Measurements from ENCODE around the gene MTFMT. TPM values are rescaled to one million over a fixed set of nuclear protein-coding genes. Genes with fewer than 3 reads are reported as not detected.

MTFMT gene
- total and polyA plus RNA-seq, 2 donors: 9.6 to 9.7 TPM

DNA sequence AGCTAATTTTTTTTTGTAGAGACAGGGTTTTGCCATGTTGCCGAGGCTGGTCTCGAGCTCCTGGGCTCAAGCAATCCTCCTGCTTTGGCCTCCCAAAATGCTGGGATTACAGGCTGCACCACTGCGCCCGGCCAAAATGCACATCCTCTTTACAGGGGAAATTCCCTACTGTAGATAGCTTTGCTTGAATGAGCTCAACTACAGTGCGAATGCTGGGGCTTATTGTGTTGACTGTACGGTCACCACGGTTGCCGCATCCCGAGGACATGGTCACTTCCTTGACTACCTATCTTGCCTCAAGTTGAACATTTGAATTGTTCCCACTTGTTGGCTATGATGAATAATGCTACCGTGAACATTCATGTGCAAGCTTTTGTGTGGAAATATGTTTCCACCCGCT, 5.3 kb upstream of the MTFMT start:
- DNase-seq (ENCODE audit: low read depth in 6 of 9, low spot score in 9 of 9): no peak
- Histone ChIP-seq H3K9me3 (ENCODE audit: control insufficient read depth in 2 of 2, insufficient read depth in 1 of 2, low read length in 1 of 2) (no peaks in the 10 kb centered on the region), H3K36me3 (ENCODE audit: control insufficient read depth in 2 of 2, insufficient read depth in 2 of 2, low read length in 1 of 2) (no peaks in the 10 kb centered on the region), H3K27ac (ENCODE audit: low read depth in 1 of 2, low read length in 1 of 2) (no peak overlapping the region), H3K27me3 (ENCODE audit: control insufficient read depth in 2 of 2, insufficient read depth in 1 of 2, low read length in 1 of 2) (peaks cover 0 to 6% of the 10 kb centered on the region in 2 donors), H3K4me3 (ENCODE audit: low read length in 2 of 2) (no peak overlapping the region), H3K4me1 (ENCODE audit: control insufficient read depth in 2 of 2, insufficient read depth in 2 of 2, low read length in 2 of 2) (peaks cover 0 to 8% of the 10 kb centered on the region in 2 donors)
- WGBS: 97% methylated on average over 11 of the region's 11 CpGs

DNA sequence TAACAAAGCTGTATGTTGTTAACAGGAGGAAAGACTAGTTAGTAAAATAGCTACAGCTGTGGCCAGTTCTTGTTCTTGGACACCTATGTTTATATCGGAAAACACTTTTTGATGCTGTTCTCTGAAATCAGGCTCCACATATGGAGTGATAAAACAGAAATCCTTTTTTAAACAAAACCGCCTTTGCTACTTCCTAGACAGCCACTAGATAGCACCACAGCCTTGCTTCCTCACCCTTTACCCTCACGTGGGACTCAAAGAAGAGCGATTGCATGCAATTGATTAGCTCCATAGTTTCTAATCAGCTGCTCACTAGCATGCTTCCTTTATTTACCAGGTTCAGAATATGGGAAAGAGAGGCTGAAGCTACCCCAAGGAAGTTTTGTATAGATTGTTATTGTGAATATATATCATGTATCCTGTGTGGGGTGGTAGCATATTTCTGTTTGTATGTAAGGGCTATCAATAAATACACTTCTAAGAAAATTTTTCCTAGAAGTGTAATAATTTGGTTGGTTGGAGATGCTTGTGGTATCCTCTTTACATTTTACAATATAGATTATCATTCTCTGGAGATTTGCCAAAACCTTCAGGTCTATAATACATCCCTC, 4.3 kb upstream of the MTFMT start:
- H3K4me1 ChIP-seq (ENCODE audit: control insufficient read depth in 2 of 2, insufficient read depth in 2 of 2, low read length in 2 of 2): peaks cover 0 to 11% of the 10 kb centered on the region in 2 donors
- H3K36me3 ChIP-seq (ENCODE audit: control insufficient read depth in 2 of 2, insufficient read depth in 2 of 2, low read length in 1 of 2): no peaks in the 10 kb centered on the region
- H3K4me3 ChIP-seq (ENCODE audit: low read length in 2 of 2): no peak overlapping the region
- H3K27ac ChIP-seq (ENCODE audit: low read depth in 1 of 2, low read length in 1 of 2): no peak overlapping the region
- peak in 3 of 9 donors; percentile 18 to 51 (median 25) for DNase-seq (ENCODE audit: low read depth in 6 of 9, low spot score in 9 of 9)
- no peaks in the 10 kb centered on the region for H3K9me3 ChIP-seq (ENCODE audit: control insufficient read depth in 2 of 2, insufficient read depth in 1 of 2, low read length in 1 of 2)
- 14% methylated on average over 4 of the region's 4 CpGs for WGBS
- peaks cover 0 to 6% of the 10 kb centered on the region in 2 donors for H3K27me3 ChIP-seq (ENCODE audit: control insufficient read depth in 2 of 2, insufficient read depth in 1 of 2, low read length in 1 of 2)

- Histone ChIP-seq H3K36me3 (ENCODE audit: control insufficient read depth in 2 of 2, insufficient read depth in 2 of 2, low read length in 1 of 2) (no peaks in the 10 kb centered on the region), H3K9me3 (ENCODE audit: control insufficient read depth in 2 of 2, insufficient read depth in 1 of 2, low read length in 1 of 2) (no peaks in the 10 kb centered on the region), H3K4me3 (ENCODE audit: low read length in 2 of 2) (no peak overlapping the region), H3K27ac (ENCODE audit: low read depth in 1 of 2, low read length in 1 of 2) (no peak overlapping the region), H3K4me1 (ENCODE audit: control insufficient read depth in 2 of 2, insufficient read depth in 2 of 2, low read length in 2 of 2) (peaks cover 5 to 17% of the 10 kb centered on the region in 2 donors), H3K27me3 (ENCODE audit: control insufficient read depth in 2 of 2, insufficient read depth in 1 of 2, low read length in 1 of 2) (peaks cover 0 to 6% of the 10 kb centered on the region in 2 donors)
- 31% methylated on average over 13 of the region's 13 CpGs for WGBS
- DNase-seq (ENCODE audit: low read depth in 6 of 9, low spot score in 9 of 9): peak in 2 of 9 donors; percentile 32 to 39
These were observed 3.5 kb upstream of the MTFMT start for GRCh38 chr15:65032801-65033537.

DNA sequence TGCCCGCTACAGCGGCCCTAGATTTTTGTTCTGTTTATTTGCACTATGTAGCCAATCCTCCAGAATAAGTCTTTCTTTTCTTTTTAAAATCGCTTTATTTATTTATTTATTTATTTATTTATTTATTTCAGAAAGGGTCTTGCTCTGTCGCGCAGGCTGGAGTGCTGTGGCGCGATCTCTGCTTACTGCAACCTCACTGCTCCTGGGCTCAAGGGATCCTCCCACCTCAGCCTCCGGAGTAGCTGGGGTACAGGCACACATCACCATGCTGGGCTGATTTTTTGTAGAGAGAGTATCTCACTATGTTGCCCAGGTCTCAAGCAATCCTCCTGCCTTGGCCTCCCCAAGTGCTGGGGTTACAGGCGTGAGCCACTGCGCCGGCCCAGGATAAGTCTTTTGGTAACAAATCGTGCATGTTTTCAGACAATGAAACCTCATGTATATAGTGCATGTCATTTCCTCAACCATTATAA, 333 bp upstream of the MTFMT start:
- DNase-seq (ENCODE audit: low read depth in 6 of 9, low spot score in 9 of 9): no peak
- peaks cover 0 to 6% of the 10 kb centered on the region in 2 donors for H3K27me3 ChIP-seq (ENCODE audit: control insufficient read depth in 2 of 2, insufficient read depth in 1 of 2, low read length in 1 of 2)
- H3K4me1 ChIP-seq (ENCODE audit: control insufficient read depth in 2 of 2, insufficient read depth in 2 of 2, low read length in 2 of 2): peaks cover 5 to 18% of the 10 kb centered on the region in 2 donors
- H3K27ac ChIP-seq (ENCODE audit: low read depth in 1 of 2, low read length in 1 of 2): no peak overlapping the region
- H3K36me3 ChIP-seq (ENCODE audit: control insufficient read depth in 2 of 2, insufficient read depth in 2 of 2, low read length in 1 of 2): peaks cover 7 to 14% of the 10 kb centered on the region in 2 donors
- H3K9me3 ChIP-seq (ENCODE audit: control insufficient read depth in 2 of 2, insufficient read depth in 1 of 2, low read length in 1 of 2): no peaks in the 10 kb centered on the region
- H3K4me3 ChIP-seq (ENCODE audit: low read length in 2 of 2): peak overlapping the region in 1 of 2 donors; percentile 89
- WGBS: 64% methylated on average over 12 of the region's 12 CpGs

DNA sequence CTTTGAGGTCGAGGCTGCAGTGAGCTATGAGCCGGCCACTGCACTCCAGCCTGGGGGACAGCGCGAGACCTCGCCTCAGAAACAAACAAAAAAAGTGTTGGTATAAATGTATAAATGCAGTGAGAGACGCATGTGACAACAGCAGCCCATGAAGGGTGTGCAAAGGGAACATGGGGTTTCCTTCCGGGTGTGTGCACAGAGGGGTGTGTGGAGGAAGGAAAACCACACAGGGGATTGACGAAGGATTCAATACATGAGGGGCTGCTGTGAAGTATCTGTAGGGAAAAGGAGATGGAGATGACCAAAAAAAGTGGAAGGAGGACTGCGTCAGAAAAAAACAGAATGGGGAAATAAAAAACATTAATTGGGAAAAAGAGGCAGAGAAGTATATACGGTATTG, 1.1 kb downstream of the MTFMT start:
- Histone ChIP-seq H3K9me3 (ENCODE audit: control insufficient read depth in 2 of 2, insufficient read depth in 1 of 2, low read length in 1 of 2) (no peaks in the 10 kb centered on the region), H3K27ac (ENCODE audit: low read depth in 1 of 2, low read length in 1 of 2) (no peak overlapping the region), H3K4me3 (ENCODE audit: low read length in 2 of 2) (peak overlapping the region; percentile 66 to 89), H3K36me3 (ENCODE audit: control insufficient read depth in 2 of 2, insufficient read depth in 2 of 2, low read length in 1 of 2) (peaks cover 11 to 21% of the 10 kb centered on the region in 2 donors), H3K4me1 (ENCODE audit: control insufficient read depth in 2 of 2, insufficient read depth in 2 of 2, low read length in 2 of 2) (peaks cover 5 to 18% of the 10 kb centered on the region in 2 donors), H3K27me3 (ENCODE audit: control insufficient read depth in 2 of 2, insufficient read depth in 1 of 2, low read length in 1 of 2) (peaks cover 0 to 5% of the 10 kb centered on the region in 2 donors)
- 29% methylated on average over 10 of the region's 10 CpGs for WGBS
- DNase-seq (ENCODE audit: low read depth in 6 of 9, low spot score in 9 of 9): peak in 3 of 9 donors; percentile 11 to 46 (median 25)

DNA sequence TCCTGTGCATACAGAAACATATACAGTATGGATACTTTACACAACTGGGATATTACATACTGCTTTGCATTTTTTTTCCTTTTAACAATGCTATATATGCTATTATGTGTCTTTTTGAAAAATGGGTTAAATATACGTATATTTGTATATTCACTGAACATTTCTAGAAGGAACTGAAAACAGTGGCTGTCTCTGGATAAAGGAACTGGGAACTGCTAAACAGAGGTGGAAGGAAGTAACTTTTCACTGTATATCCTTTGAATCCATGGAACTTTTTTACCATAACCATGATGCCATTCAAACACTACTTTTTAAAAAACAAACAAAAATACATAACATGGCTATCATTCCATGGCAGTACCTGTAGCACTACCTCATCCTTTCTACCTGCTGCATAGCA, 1.8 kb downstream of the MTFMT start:
- H3K4me1 ChIP-seq (ENCODE audit: control insufficient read depth in 2 of 2, insufficient read depth in 2 of 2, low read length in 2 of 2): peaks cover 5 to 12% of the 10 kb centered on the region in 2 donors
- H3K27me3 ChIP-seq (ENCODE audit: control insufficient read depth in 2 of 2, insufficient read depth in 1 of 2, low read length in 1 of 2): no peaks in the 10 kb centered on the region
- no peak overlapping the region for H3K27ac ChIP-seq (ENCODE audit: low read depth in 1 of 2, low read length in 1 of 2)
- no peak overlapping the region for H3K4me3 ChIP-seq (ENCODE audit: low read length in 2 of 2)
- WGBS: 92% methylated on average over 1 of the region's 1 CpG
- H3K9me3 ChIP-seq (ENCODE audit: control insufficient read depth in 2 of 2, insufficient read depth in 1 of 2, low read length in 1 of 2): no peaks in the 10 kb centered on the region
- peaks cover 11 to 24% of the 10 kb centered on the region in 2 donors for H3K36me3 ChIP-seq (ENCODE audit: control insufficient read depth in 2 of 2, insufficient read depth in 2 of 2, low read length in 1 of 2)
- DNase-seq (ENCODE audit: low read depth in 6 of 9, low spot score in 9 of 9): no peak

- no peak for DNase-seq (ENCODE audit: low read depth in 6 of 9, low spot score in 9 of 9)
- Histone ChIP-seq H3K36me3 (ENCODE audit: control insufficient read depth in 2 of 2, insufficient read depth in 2 of 2, low read length in 1 of 2) (peaks cover 11 to 24% of the 10 kb centered on the region in 2 donors), H3K4me1 (ENCODE audit: control insufficient read depth in 2 of 2, insufficient read depth in 2 of 2, low read length in 2 of 2) (peaks cover 5 to 12% of the 10 kb centered on the region in 2 donors), H3K27ac (ENCODE audit: low read depth in 1 of 2, low read length in 1 of 2) (no peak overlapping the region), H3K9me3 (ENCODE audit: control insufficient read depth in 2 of 2, insufficient read depth in 1 of 2, low read length in 1 of 2) (no peaks in the 10 kb centered on the region), H3K4me3 (ENCODE audit: low read length in 2 of 2) (no peak overlapping the region), H3K27me3 (ENCODE audit: control insufficient read depth in 2 of 2, insufficient read depth in 1 of 2, low read length in 1 of 2) (no peaks in the 10 kb centered on the region)
- WGBS: 97% methylated on average over 6 of the region's 6 CpGs
These were observed 2.7 kb downstream of the MTFMT start for GRCh38 chr15:65026756-65027155.

GRCh38 chr15:65021488-65021887, 8.0 kb downstream of the MTFMT start:
- H3K36me3 ChIP-seq (ENCODE audit: control insufficient read depth in 2 of 2, insufficient read depth in 2 of 2, low read length in 1 of 2): peaks cover 11 to 41% of the 10 kb centered on the region in 2 donors
- H3K27me3 ChIP-seq (ENCODE audit: control insufficient read depth in 2 of 2, insufficient read depth in 1 of 2, low read length in 1 of 2): no peaks in the 10 kb centered on the region
- H3K4me3 ChIP-seq (ENCODE audit: low read length in 2 of 2): no peak overlapping the region
- H3K9me3 ChIP-seq (ENCODE audit: control insufficient read depth in 2 of 2, insufficient read depth in 1 of 2, low read length in 1 of 2): no peaks in the 10 kb centered on the region
- DNase-seq (ENCODE audit: low read depth in 6 of 9, low spot score in 9 of 9): no peak
- no peak overlapping the region for H3K27ac ChIP-seq (ENCODE audit: low read depth in 1 of 2, low read length in 1 of 2)
- H3K4me1 ChIP-seq (ENCODE audit: control insufficient read depth in 2 of 2, insufficient read depth in 2 of 2, low read length in 2 of 2): no peaks in the 10 kb centered on the region

DNA sequence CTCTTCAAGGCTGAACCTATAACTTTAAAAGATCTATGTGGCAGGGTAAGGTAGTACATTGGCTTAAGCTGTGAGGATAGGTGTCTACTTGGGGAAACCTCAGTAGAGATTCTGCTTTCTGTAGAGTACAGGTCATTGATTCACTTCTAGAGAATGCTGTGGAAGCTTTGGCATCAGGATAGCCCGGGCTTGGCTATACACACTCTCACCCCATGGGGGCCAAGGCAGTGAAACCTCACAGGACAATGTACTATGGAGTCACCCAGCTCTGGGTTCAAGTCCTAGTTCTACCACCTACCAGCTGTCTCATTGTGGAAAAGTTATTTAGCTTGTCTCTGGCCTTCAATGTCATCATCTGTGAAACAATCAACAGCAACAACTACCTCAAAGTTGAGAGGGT, 9.0 kb downstream of the MTFMT start:
- Histone ChIP-seq H3K27ac (ENCODE audit: low read depth in 1 of 2, low read length in 1 of 2) (no peak overlapping the region), H3K27me3 (ENCODE audit: control insufficient read depth in 2 of 2, insufficient read depth in 1 of 2, low read length in 1 of 2) (no peaks in the 10 kb centered on the region), H3K4me1 (ENCODE audit: control insufficient read depth in 2 of 2, insufficient read depth in 2 of 2, low read length in 2 of 2) (no peaks in the 10 kb centered on the region), H3K36me3 (ENCODE audit: control insufficient read depth in 2 of 2, insufficient read depth in 2 of 2, low read length in 1 of 2) (peaks cover 8 to 40% of the 10 kb centered on the region in 2 donors), H3K9me3 (ENCODE audit: control insufficient read depth in 2 of 2, insufficient read depth in 1 of 2, low read length in 1 of 2) (no peaks in the 10 kb centered on the region), H3K4me3 (ENCODE audit: low read length in 2 of 2) (no peak overlapping the region)
- no peak for DNase-seq (ENCODE audit: low read depth in 6 of 9, low spot score in 9 of 9)
- 100% methylated on average over 1 of the region's 1 CpG for WGBS

All from thymus (tissue), 11 donors.